HEK293 (cell line): ENCODE results near the gene RIPOR3.

ENCODE experiments used
- BCL11A ChIP-seq: fragments of 450-650 bp; formaldehyde crosslinking; IDR thresholded peaks from 2 replicates; pipeline ENCODE4 v1.5.1; 2016; ENCODE audit warnings: low read depth, missing biosample characterization, missing genetic modification characterization
- GLIS1 ChIP-seq: fragments of 450-650 bp; formaldehyde crosslinking; IDR thresholded peaks from 2 replicates; pipeline ENCODE4 v1.5.1; 2016; ENCODE audit warnings: missing biosample characterization, missing genetic modification characterization
- KLF1 ChIP-seq: fragments of 450-650 bp; formaldehyde crosslinking; IDR thresholded peaks from 2 replicates; pipeline ENCODE4 v1.5.1; 2016; ENCODE audit warnings: missing biosample characterization, missing genetic modification characterization
- KLF10 ChIP-seq: fragments of 450-650 bp; IDR thresholded peaks from 2 replicates; pipeline ENCODE4 v1.5.1; 2018; ENCODE audit warnings: missing biosample characterization, mild to moderate bottlenecking, missing genetic modification characterization
- TCF7L2 ChIP-seq: IDR thresholded peaks from 2 replicates; pipeline ENCODE4 v1.6.1; 2011; ENCODE audit warnings: low read depth, mild to moderate bottlenecking, inconsistent platforms, low read length, moderate library complexity, borderline replicate concordance
- TRIM28 ChIP-seq: IDR thresholded peaks from 2 replicates; pipeline ENCODE4 v1.6.1; 2011; ENCODE audit warnings: low read length, control low read depth, borderline replicate concordance
- ZBTB48 ChIP-seq: fragments of 450-650 bp; formaldehyde crosslinking; IDR thresholded peaks from 2 replicates; pipeline ENCODE4 v1.5.1; 2016; ENCODE audit warnings: missing biosample characterization, missing genetic modification characterization
- ZFP37 ChIP-seq: fragments of 450-650 bp; formaldehyde crosslinking; IDR thresholded peaks from 2 replicates; pipeline ENCODE4 v1.5.1; 2016; ENCODE audit warnings: missing biosample characterization, missing genetic modification characterization
- ZIC2 ChIP-seq: fragments of 450-650 bp; formaldehyde crosslinking; IDR thresholded peaks from 2 replicates; pipeline ENCODE4 v1.5.1; 2016; ENCODE audit warnings: missing biosample characterization, missing genetic modification characterization
- ZNF16 ChIP-seq: fragments of 450-650 bp; formaldehyde crosslinking; IDR thresholded peaks from 2 replicates; pipeline ENCODE4 v1.5.1; 2016; ENCODE audit warnings: low read depth, missing biosample characterization, missing genetic modification characterization
- ZNF169 ChIP-seq: fragments of 450-650 bp; formaldehyde crosslinking; IDR thresholded peaks from 2 replicates; pipeline ENCODE4 v1.5.1; 2016; ENCODE audit warnings: missing biosample characterization, missing genetic modification characterization
- ZNF311 ChIP-seq: fragments of 450-650 bp; formaldehyde crosslinking; IDR thresholded peaks from 2 replicates; pipeline ENCODE4 v1.5.1; 2017; ENCODE audit warnings: missing biosample characterization, missing genetic modification characterization, borderline replicate concordance
- ZNF335 ChIP-seq: fragments of 450-650 bp; formaldehyde crosslinking; conservative IDR thresholded peaks from 2 replicates; pipeline ENCODE4 v1.5.1; 2016; ENCODE audit warnings: missing biosample characterization, missing genetic modification characterization
- ZNF48 ChIP-seq: fragments of 450-650 bp; formaldehyde crosslinking; IDR thresholded peaks from 2 replicates; pipeline ENCODE4 v1.5.1; 2016; ENCODE audit warnings: missing biosample characterization, missing genetic modification characterization
- ZNF488 ChIP-seq: fragments of 450-650 bp; formaldehyde crosslinking; IDR thresholded peaks from 2 replicates; pipeline ENCODE4 v1.5.1; 2016; ENCODE audit warnings: missing biosample characterization, missing genetic modification characterization
- ZNF510 ChIP-seq: fragments of 450-650 bp; formaldehyde crosslinking; IDR thresholded peaks from 2 replicates; pipeline ENCODE4 v1.5.1; 2018; ENCODE audit warnings: mild to moderate bottlenecking, missing genetic modification characterization, missing biosample characterization; ENCODE audit not compliant: insufficient replicate concordance
- ZNF521 ChIP-seq: fragments of 450-650 bp; formaldehyde crosslinking; IDR thresholded peaks from 2 replicates; pipeline ENCODE4 v1.5.1; 2017; ENCODE audit warnings: missing biosample characterization, mild to moderate bottlenecking, missing genetic modification characterization
- ZNF560 ChIP-seq: fragments of 450-650 bp; formaldehyde crosslinking; IDR thresholded peaks from 2 replicates; pipeline ENCODE4 v1.5.1; 2017; ENCODE audit warnings: missing biosample characterization, missing genetic modification characterization, borderline replicate concordance
- ZNF561 ChIP-seq: fragments of 450-650 bp; IDR thresholded peaks from 2 replicates; pipeline ENCODE4 v1.5.1; 2018; ENCODE audit warnings: missing biosample characterization, missing genetic modification characterization, borderline replicate concordance
- ZNF76 ChIP-seq: fragments of 450-650 bp; formaldehyde crosslinking; IDR thresholded peaks from 2 replicates; pipeline ENCODE4; 2016; ENCODE audit warnings: low read depth, missing biosample characterization, missing genetic modification characterization, borderline replicate concordance
- ZNF785 ChIP-seq: fragments of 450-650 bp; formaldehyde crosslinking; IDR thresholded peaks from 2 replicates; pipeline ENCODE4 v1.5.1; 2016; ENCODE audit warnings: missing biosample characterization, missing genetic modification characterization
- ZSCAN5A ChIP-seq: fragments of 450-650 bp; formaldehyde crosslinking; IDR thresholded peaks from 2 replicates; pipeline ENCODE4 v1.5.1; 2016; ENCODE audit warnings: missing biosample characterization, missing genetic modification characterization
- ZXDB ChIP-seq: fragments of 450-650 bp; formaldehyde crosslinking; IDR thresholded peaks from 2 replicates; pipeline ENCODE4 v1.5.1; 2016; ENCODE audit warnings: missing biosample characterization, missing genetic modification characterization
- TF ChIP-seq, protein P1 (sequence below): fragments of 450-650 bp; formaldehyde crosslinking; IDR thresholded peaks from 2 replicates; pipeline ENCODE4 v1.5.1; 2016; ENCODE audit warnings: missing biosample characterization, missing genetic modification characterization
- TF ChIP-seq, protein P2 (sequence below): fragments of 450-650 bp; formaldehyde crosslinking; optimal IDR thresholded peaks from 2 replicates; pipeline ENCODE3; 2016; ENCODE audit warnings: missing biosample characterization, mild to moderate bottlenecking, missing genetic modification characterization
- TF ChIP-seq, protein P3 (sequence below): fragments of 450-650 bp; formaldehyde crosslinking; IDR thresholded peaks from 2 replicates; pipeline ENCODE4 v1.5.1; 2017; ENCODE audit warnings: missing biosample characterization, missing genetic modification characterization
- TF ChIP-seq, protein P4 (sequence below): fragments of 450-650 bp; formaldehyde crosslinking; conservative IDR thresholded peaks from 2 replicates; pipeline ENCODE4 v1.5.1; 2016; ENCODE audit warnings: low read depth, missing biosample characterization, missing genetic modification characterization

RIPOR3 gene

GRCh38 chr20:50625986-50626677 is 65.2 kb downstream of the RIPOR3 start (continued):
- TF ChIP-seq ZNF488 (tag by site-specific recombination) = no peak
- TF ChIP-seq ZNF521 (tag by site-specific recombination) = no peak
- TF ChIP-seq ZFP37 (tag by site-specific recombination) = no peak
- TF ChIP-seq, protein P1, sequence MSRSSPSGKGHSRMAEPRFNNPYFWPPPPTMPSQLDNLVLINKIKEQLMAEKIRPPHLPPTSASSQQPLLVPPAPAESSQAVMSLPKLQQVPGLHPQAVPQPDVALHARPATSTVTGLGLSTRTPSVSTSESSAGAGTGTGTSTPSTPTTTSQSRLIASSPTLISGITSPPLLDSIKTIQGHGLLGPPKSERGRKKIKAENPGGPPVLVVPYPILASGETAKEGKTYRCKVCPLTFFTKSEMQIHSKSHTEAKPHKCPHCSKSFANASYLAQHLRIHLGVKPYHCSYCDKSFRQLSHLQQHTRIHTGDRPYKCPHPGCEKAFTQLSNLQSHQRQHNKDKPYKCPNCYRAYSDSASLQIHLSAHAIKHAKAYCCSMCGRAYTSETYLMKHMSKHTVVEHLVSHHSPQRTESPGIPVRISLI = no peak
- TF ChIP-seq, protein P2, sequence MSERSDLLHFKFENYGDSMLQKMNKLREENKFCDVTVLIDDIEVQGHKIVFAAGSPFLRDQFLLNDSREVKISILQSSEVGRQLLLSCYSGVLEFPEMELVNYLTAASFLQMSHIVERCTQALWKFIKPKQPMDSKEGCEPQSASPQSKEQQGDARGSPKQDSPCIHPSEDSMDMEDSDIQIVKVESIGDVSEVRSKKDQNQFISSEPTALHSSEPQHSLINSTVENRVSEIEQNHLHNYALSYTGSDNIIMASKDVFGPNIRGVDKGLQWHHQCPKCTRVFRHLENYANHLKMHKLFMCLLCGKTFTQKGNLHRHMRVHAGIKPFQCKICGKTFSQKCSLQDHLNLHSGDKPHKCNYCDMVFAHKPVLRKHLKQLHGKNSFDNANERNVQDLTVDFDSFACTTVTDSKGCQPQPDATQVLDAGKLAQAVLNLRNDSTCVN (tag by site-specific recombination) = no peak
- TF ChIP-seq GLIS1 = peak; percentile 67
- no peak for TF ChIP-seq ZNF335 (tag by site-specific recombination)
- no peak for TF ChIP-seq ZNF48 (tag by site-specific recombination)
- TF ChIP-seq ZNF16 (tag by site-specific recombination) = no peak
- TF ChIP-seq ZNF561 (tag by site-specific recombination) = no peak
- no peak for TF ChIP-seq ZNF76 (tag by site-specific recombination)
- TF ChIP-seq, protein P3, sequence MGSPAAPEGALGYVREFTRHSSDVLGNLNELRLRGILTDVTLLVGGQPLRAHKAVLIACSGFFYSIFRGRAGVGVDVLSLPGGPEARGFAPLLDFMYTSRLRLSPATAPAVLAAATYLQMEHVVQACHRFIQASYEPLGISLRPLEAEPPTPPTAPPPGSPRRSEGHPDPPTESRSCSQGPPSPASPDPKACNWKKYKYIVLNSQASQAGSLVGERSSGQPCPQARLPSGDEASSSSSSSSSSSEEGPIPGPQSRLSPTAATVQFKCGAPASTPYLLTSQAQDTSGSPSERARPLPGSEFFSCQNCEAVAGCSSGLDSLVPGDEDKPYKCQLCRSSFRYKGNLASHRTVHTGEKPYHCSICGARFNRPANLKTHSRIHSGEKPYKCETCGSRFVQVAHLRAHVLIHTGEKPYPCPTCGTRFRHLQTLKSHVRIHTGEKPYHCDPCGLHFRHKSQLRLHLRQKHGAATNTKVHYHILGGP = no peak
- peak; percentile 39; the same call in 1 of the 2 replicates for TF ChIP-seq ZIC2 (tag by site-specific recombination)
- no peak for TF ChIP-seq ZNF510 (tag by site-specific recombination)
- TF ChIP-seq KLF1 (tag by site-specific recombination) = 0 out of 2 replicates have a peak, but pooled peaks have one; percentile 40
- no peak for TF ChIP-seq ZXDB (tag by site-specific recombination)
- no peak for TF ChIP-seq ZSCAN5A (tag by site-specific recombination)
- TF ChIP-seq TRIM28 = no peak
- TF ChIP-seq, protein P4, sequence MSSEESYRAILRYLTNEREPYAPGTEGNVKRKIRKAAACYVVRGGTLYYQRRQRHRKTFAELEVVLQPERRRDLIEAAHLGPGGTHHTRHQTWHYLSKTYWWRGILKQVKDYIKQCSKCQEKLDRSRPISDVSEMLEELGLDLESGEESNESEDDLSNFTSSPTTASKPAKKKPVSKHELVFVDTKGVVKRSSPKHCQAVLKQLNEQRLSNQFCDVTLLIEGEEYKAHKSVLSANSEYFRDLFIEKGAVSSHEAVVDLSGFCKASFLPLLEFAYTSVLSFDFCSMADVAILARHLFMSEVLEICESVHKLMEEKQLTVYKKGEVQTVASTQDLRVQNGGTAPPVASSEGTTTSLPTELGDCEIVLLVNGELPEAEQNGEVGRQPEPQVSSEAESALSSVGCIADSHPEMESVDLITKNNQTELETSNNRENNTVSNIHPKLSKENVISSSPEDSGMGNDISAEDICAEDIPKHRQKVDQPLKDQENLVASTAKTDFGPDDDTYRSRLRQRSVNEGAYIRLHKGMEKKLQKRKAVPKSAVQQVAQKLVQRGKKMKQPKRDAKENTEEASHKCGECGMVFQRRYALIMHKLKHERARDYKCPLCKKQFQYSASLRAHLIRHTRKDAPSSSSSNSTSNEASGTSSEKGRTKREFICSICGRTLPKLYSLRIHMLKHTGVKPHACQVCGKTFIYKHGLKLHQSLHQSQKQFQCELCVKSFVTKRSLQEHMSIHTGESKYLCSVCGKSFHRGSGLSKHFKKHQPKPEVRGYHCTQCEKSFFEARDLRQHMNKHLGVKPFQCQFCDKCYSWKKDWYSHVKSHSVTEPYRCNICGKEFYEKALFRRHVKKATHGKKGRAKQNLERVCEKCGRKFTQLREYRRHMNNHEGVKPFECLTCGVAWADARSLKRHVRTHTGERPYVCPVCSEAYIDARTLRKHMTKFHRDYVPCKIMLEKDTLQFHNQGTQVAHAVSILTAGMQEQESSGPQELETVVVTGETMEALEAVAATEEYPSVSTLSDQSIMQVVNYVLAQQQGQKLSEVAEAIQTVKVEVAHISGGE (tag by site-specific recombination) = peak; percentile 55
- peak; percentile 81 for TF ChIP-seq ZBTB48 (tag by site-specific recombination)
- no peak for TF ChIP-seq ZNF785 (tag by site-specific recombination)
- TF ChIP-seq ZNF169 (tag by site-specific recombination) = no peak
- no peak for TF ChIP-seq ZNF560 (tag by site-specific recombination)
- no peak for TF ChIP-seq KLF10 (tag by site-specific recombination)
- no peak for TF ChIP-seq TCF7L2
- TF ChIP-seq BCL11A = no peak
- no peak for TF ChIP-seq ZNF311 (tag by site-specific recombination)
